ENCODE results near the gene OBP2A.

DNA sequence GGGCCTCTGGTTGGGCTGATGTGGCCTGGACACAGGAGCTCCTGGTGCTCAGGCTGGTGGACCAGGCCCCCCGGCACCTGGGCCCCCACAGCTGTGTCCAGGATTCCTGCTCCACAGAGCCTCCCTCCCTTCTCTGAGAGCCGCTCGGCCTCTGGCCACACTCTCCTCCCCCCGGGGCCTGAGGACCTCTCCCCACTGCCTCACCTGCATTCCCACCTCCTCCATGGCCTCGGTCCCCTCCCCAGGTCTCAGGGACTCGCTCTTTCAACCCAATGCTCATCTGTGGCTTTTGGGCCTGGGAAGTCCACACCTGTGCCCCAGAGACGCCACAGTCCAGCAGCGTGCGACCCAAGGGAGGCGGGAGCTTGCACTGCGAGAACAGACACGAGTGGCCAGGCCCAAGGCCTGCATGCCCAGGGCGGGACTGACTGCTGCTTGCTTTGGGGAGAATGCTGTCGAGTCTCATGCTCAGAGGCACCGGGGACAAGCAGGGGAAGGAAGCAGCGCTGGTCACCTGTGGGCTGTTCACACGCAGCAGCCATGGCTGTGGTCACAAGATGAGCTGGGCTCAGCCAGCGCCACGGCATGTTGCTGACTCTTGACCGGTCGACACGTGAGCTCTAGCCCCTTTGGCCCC is 30.2 kb downstream of the OBP2A start:
- TF ChIP-seq, protein P1, sequence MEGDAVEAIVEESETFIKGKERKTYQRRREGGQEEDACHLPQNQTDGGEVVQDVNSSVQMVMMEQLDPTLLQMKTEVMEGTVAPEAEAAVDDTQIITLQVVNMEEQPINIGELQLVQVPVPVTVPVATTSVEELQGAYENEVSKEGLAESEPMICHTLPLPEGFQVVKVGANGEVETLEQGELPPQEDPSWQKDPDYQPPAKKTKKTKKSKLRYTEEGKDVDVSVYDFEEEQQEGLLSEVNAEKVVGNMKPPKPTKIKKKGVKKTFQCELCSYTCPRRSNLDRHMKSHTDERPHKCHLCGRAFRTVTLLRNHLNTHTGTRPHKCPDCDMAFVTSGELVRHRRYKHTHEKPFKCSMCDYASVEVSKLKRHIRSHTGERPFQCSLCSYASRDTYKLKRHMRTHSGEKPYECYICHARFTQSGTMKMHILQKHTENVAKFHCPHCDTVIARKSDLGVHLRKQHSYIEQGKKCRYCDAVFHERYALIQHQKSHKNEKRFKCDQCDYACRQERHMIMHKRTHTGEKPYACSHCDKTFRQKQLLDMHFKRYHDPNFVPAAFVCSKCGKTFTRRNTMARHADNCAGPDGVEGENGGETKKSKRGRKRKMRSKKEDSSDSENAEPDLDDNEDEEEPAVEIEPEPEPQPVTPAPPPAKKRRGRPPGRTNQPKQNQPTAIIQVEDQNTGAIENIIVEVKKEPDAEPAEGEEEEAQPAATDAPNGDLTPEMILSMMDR (IDR thresholded peaks at IDR 0.05) = no peak
- TF ChIP-seq POLR2A (IDR thresholded peaks at IDR 0.05) = no peak

All from adrenal gland (tissue), 5 donors.